Astrocyte of the cerebellum (primary cell): ENCODE measurements around the gene ARHGAP33.
"Not testable (repeated sequence)": the region's sequence is repeated elsewhere in the genome, so short reads cannot be mapped to it uniquely, and the experiment has no call there.

ENCODE experiments used
- DNase-seq: peaks from one replicate; pipeline ENCODE4 v3.0.0-alpha.2; 2011; ENCODE audit warnings: low read depth
- H3K4me3 ChIP-seq: 2 replicates; pipeline ENCODE4 v1.5.1; 2011; ENCODE audit warnings: mild to moderate bottlenecking, low read depth, low read length, moderate library complexity
- in situ Hi-C: cut with HindIII; loops from 2 replicates; pipeline ENCODE4 v1.10.0; 2017; ENCODE audit warnings: low sequenced_read_pairs
- TF ChIP-seq, protein P1 (sequence below): IDR thresholded peaks from 2 replicates; pipeline ENCODE4 v1.5.1; 2012; ENCODE audit warnings: low read length, low read depth, moderate library complexity, mild to moderate bottlenecking; ENCODE audit errors: missing control alignments

The ARHGAP33 gene

GRCh38 chr19:35791814-35792279 lies 16.5 kb downstream of the ARHGAP33 start:
- TF ChIP-seq, protein P1, sequence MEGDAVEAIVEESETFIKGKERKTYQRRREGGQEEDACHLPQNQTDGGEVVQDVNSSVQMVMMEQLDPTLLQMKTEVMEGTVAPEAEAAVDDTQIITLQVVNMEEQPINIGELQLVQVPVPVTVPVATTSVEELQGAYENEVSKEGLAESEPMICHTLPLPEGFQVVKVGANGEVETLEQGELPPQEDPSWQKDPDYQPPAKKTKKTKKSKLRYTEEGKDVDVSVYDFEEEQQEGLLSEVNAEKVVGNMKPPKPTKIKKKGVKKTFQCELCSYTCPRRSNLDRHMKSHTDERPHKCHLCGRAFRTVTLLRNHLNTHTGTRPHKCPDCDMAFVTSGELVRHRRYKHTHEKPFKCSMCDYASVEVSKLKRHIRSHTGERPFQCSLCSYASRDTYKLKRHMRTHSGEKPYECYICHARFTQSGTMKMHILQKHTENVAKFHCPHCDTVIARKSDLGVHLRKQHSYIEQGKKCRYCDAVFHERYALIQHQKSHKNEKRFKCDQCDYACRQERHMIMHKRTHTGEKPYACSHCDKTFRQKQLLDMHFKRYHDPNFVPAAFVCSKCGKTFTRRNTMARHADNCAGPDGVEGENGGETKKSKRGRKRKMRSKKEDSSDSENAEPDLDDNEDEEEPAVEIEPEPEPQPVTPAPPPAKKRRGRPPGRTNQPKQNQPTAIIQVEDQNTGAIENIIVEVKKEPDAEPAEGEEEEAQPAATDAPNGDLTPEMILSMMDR = no peak
- DNase-seq = no peak
- in situ Hi-C loops = no loop called here

GRCh38 chr19:35792312-35792711 lies 16.9 kb downstream of the ARHGAP33 start:
- no peak overlapping the region for H3K4me3 ChIP-seq
- TF ChIP-seq, protein P1 = no peak
- in situ Hi-C loops = no loop called here
- no peak for DNase-seq

More at GRCh38 chr19:35791814-35792279, 16.5 kb downstream of the ARHGAP33 start:
- H3K4me3 ChIP-seq = no peak overlapping the region

DNA sequence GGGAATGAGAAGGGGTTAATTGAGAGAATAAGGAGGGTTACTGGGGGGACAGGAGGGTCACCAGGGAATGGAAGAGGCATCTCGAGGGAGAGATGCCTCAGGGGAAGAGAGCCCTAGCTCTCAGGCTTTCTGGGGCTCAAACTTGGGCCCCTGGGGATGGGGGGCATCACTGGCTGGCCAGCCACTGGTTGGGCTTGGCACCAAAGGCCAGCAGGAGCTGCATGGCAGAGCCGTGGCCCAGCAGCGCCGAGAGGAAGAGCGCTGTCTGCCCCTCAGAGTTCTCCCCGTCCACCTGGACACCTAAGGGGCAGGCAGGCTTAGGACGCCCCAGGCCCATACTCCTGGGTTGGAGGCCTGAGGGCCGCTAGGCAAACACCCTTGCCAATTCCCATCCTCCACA lies 17.5 kb downstream of the ARHGAP33 start:
- H3K4me3 ChIP-seq = no peak overlapping the region
- no peak for DNase-seq
- in situ Hi-C loops = no loop called here
- TF ChIP-seq, protein P1 = no peak

DNA sequence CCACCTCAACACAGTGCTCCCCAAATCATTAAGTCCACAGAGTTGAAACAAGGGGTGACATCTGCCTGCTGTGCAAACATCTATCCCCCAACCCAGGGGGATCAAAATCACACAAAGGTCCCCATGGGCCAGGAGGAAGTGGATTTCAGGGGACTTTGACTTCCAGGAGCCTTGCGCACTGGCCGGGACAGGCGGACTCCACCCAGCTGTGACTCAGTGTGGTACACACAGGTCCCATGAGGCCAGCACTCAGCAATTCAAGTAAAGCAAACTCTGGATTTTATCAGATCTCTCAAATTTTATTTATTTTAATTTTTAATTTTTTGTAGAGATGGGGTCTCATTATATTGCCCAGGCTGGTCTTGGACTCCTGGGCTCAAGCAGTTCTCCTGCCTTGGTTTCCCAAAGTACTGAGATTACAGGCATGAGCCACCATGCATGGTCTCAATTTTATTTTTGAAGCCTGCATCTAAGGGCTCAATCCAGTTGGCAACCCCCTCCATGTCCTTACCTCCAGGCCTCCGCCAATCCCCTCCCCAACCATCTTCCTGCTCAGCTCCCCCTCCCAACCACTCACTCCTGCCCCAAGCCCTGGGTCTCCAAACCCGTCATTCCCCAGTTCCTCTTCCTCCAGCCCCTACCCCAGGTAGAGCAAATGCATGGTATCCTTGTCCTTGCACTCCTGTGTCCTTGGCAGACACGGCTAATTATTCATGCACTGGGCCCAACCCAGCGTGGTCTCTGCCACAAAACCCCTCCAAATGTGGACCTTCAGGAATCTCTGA lies 18.2 kb downstream of the ARHGAP33 start:
- no peak for DNase-seq
- in situ Hi-C loops = no loop called here
- TF ChIP-seq, protein P1 = no peak
- no peak overlapping the region for H3K4me3 ChIP-seq

DNA sequence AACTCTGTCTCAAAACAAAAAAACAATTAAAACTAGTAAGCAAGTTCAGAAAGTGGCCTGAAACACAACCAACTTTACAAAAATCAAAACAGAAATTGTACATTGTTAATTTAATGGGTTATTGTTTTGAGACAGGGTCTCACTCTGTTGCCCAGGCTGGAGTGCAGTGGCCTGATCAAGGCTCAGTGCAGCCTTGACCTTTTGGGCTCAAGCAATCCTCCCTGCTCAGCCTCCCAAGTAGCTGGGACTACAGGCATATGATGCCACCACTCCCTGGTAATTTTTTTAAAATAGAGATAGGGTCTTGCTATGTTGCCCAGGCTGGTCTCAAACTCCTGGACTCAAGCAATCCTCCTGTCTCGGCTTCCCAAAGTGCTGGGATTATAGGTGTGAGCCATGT lies 20.2 kb downstream of the ARHGAP33 start:
- DNase-seq, H3K4me3 ChIP-seq, in situ Hi-C loops: not testable (repeated sequence)

DNA sequence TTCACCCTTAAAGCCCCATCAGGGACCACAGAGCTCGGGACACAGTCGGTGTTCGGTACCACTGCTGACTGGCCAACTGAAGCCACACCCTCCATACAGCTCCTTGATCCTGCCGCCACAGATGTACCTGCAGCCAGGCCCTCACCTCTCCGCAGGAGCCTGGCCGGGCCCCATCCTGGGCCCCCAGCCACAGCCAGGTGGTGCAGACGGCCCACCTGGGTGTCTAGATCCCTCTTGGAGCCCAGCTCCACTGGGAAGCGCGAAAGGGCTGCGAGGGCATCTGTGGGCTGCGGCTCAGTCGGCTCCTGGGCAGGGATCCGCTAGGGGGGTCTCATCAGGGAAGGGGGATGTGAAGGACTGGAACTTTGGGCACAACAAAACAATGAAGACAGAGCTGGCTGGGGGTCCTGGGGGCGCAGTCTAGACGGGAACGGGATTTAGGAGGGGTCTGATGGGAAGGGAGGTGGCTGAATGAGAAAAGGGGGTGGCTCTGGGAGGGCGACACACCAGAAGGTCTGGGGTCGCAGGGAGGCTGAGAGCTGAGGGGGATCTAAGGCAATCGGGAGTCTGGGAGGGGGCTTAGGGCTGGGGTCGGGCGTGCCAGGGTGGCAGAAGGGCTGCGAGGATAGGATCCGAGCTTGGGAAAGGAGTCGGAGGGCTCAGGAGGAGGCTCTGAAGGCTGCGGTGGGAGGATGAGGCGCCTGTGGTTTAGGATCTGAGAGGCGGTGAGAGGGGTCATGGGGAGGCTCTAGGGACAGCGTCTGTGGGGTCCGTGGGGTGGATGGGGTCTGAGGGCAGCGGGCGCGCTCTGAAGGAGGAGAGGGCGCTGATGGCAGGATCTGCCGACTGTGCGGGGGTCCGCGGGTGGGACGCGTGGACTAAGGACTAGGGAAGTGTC lies 21.5 kb downstream of the ARHGAP33 start:
- no peak overlapping the region for H3K4me3 ChIP-seq
- TF ChIP-seq, protein P1 = no peak
- no peak for DNase-seq
- in situ Hi-C loops = no loop called here

GRCh38 chr19:35797663-35798062 lies 22.3 kb downstream of the ARHGAP33 start:
- in situ Hi-C loops = no loop called here
- H3K4me3 ChIP-seq = no peak overlapping the region
- TF ChIP-seq, protein P1 = no peak
- no peak for DNase-seq
